A673 (cell line): ENCODE data around the gene NETO2.

ENCODE experiments used
- EZH2 ChIP-seq: fragments of 200-600 bp; sonication (generic); IDR thresholded peaks from 2 replicates; pipeline ENCODE4 v1.6.1; 2017; ENCODE audit warnings: borderline replicate concordance, low read depth, mild to moderate bottlenecking, mixed read lengths, antibody characterized with exemption, low read length; ENCODE audit not compliant: poor library complexity, severe bottlenecking
- TF ChIP-seq, protein P1 (sequence below): fragments of 300-800, 200-600 bp; sonication (generic); conservative IDR thresholded peaks from 2 replicates; pipeline ENCODE4 v1.5.1; 2017; ENCODE audit warnings: low read depth, mild to moderate bottlenecking, antibody characterized with exemption, low read length, moderate library complexity, mixed read lengths

GRCh38 chr16:47125757-47126156, 18.0 kb downstream of the NETO2 start:
- TF ChIP-seq, protein P1, sequence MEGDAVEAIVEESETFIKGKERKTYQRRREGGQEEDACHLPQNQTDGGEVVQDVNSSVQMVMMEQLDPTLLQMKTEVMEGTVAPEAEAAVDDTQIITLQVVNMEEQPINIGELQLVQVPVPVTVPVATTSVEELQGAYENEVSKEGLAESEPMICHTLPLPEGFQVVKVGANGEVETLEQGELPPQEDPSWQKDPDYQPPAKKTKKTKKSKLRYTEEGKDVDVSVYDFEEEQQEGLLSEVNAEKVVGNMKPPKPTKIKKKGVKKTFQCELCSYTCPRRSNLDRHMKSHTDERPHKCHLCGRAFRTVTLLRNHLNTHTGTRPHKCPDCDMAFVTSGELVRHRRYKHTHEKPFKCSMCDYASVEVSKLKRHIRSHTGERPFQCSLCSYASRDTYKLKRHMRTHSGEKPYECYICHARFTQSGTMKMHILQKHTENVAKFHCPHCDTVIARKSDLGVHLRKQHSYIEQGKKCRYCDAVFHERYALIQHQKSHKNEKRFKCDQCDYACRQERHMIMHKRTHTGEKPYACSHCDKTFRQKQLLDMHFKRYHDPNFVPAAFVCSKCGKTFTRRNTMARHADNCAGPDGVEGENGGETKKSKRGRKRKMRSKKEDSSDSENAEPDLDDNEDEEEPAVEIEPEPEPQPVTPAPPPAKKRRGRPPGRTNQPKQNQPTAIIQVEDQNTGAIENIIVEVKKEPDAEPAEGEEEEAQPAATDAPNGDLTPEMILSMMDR, result no peak
- no peak for TF ChIP-seq EZH2
